Measurements from ENCODE around the gene KIF1A.
"Not testable (repeated sequence)": the region's sequence is repeated elsewhere in the genome, so short reads cannot be mapped to it uniquely, and the experiment has no call there.

KIF1A gene

GRCh38 chr2:240675345-240675744, 144.7 kb downstream of the KIF1A start:
- not testable (repeated sequence) for DNase-seq

GRCh38 chr2:240674461-240675184, 145.4 kb downstream of the KIF1A start:
- not testable (repeated sequence) for DNase-seq

GRCh38 chr2:240672701-240673190, 147.3 kb downstream of the KIF1A start:
- no peak for DNase-seq

DNA sequence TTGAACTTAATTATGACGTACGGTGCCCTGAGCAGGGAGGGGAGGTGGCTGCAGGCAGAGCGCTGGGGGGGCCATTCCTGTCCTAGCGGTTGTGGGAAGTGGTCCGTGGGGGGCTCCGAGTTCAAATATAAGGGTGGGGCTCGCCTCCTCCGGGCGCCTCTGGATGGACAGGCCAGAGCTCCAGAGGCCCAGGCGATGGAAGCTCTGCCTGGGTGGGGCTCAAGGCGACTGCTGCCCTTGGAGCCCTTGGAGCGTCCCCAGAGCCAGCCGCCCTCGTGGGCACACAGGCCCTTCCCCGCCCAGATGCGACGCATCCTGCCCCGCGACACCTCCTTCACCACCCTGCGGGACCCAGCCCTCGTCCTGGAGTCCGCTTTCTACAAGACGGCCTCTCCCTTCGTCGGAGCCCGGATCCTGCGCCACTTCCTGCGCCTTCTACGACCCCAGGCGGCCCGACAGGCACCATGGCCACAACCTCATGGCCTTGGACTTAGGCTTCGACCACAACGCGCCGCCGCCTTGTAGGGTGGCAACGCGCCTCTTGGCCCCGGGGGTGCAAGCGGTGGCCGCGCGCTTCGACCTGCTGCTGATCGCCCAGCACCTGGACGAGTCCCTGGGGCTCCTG, 147.8 kb downstream of the KIF1A start:
- no peak for DNase-seq

GRCh38 chr2:240670950-240671349, 149.1 kb downstream of the KIF1A start:
- DNase-seq: no peak

- no peak for DNase-seq
These were observed 149.6 kb downstream of the KIF1A start for GRCh38 chr2:240670402-240670801.

- no peak for DNase-seq
These were observed 155.4 kb downstream of the KIF1A start for GRCh38 chr2:240664622-240665021.
